HCT116 (cell line): ENCODE data around the gene WDR37. TPM values are rescaled to one million over a fixed set of nuclear protein-coding genes. Genes with fewer than 3 reads are reported as not detected.

Source experiments
- ATAC-seq: fragments of 200-7000 bp; cut with Tn5 transposase; 2 replicates; pipeline ENCODE4 v1.9.1; 2020; ENCODE audit warnings: mild to moderate bottlenecking, moderate library complexity
- BruUV-seq: library from RNA; stranded (reverse); fragments of 400-500 nt; replicated peaks from 2 replicates; lab custom pipeline; 2021; lab: Mats Ljungman, UMichigan
- CTCF ChIA-PET: fragments of 300-600 bp; sonication (Branson Sonifier 250); formaldehyde crosslinking; loops from one replicate; lab custom pipeline; 2021; ENCODE audit warnings: antibody characterized with exemption; lab: Charles Lee
- POLR2A ChIA-PET: fragments of 300-600, 350-600 bp; sonication (Branson Sonifier 250); formaldehyde crosslinking; loops from one replicate; lab custom pipeline; 2021; ENCODE audit warnings: antibody characterized with exemption; lab: Charles Lee
- RAD21 ChIA-PET, 2 experiments: fragments of 300-600 bp; sonication (Branson Sonifier 250); formaldehyde crosslinking; loops; one replicate each; lab custom pipeline; 2023; ENCODE audit warnings: low total read pairs in 2 of 2; ENCODE audit not compliant: uncharacterized antibody in 2 of 2, unreplicated experiment in 2 of 2, low non-redundant PET in 1 of 2; lab: Charles Lee
- DNase-seq: peaks from one replicate; pipeline ENCODE4 v3.0.0-alpha.2; 2010; ENCODE audit warnings: low read depth, low spot score
- H2AFZ ChIP-seq: fragments of 200-600 bp; shearing (Covaris generic), sonication (generic); 2 replicates; pipeline ENCODE4 v1.6.1; 2017; ENCODE audit warnings: low read depth, mixed run types, mixed read lengths, antibody characterized with exemption, low read length; ENCODE audit not compliant: poor library complexity, severe bottlenecking
- H3K27ac ChIP-seq: 2 replicates; pipeline ENCODE4 v1.5.1; 2012; ENCODE audit warnings: low read depth, low read length
- H3K27me3 ChIP-seq: fragments of 200-600 bp; sonication (generic); 2 replicates; pipeline ENCODE4 v1.6.1; 2016; ENCODE audit warnings: mixed run types, low read length, mixed read lengths; ENCODE audit not compliant: insufficient read depth
- H3K36me3 ChIP-seq, 2 experiments: fragments of 200-500 bp in 1 of 2; fragments of 200-600 bp in 1 of 2; sonication (Bioruptor generic) in 1 of 2; sonication (generic) in 1 of 2; 2 replicates each; pipeline versions ENCODE4 v1.5.1 to v1.6.1; 2014 to 2016; ENCODE audit warnings: low read length in 2 of 2, inconsistent platforms in 1 of 2, mixed read lengths in 1 of 2, mixed run types in 1 of 2; ENCODE audit not compliant: insufficient read depth in 2 of 2, control insufficient read depth in 1 of 2
- H3K4me1 ChIP-seq, 2 experiments: fragments of 200-600 bp in 1 of 2; sonication (generic) in 1 of 2; 2 replicates each; pipeline versions ENCODE4 v1.5.1 to v1.6.1; 2012 to 2017; ENCODE audit warnings: low read length in 2 of 2, inconsistent platforms in 1 of 2, mild to moderate bottlenecking in 1 of 2, mixed read lengths in 1 of 2, mixed run types in 1 of 2, moderate library complexity in 1 of 2; ENCODE audit not compliant: insufficient read depth in 2 of 2, control insufficient read depth in 1 of 2
- H3K4me2 ChIP-seq: fragments of 200-600 bp; sonication (generic); 2 replicates; pipeline ENCODE4 v1.6.1; 2017; ENCODE audit warnings: mixed run types, low read length, mixed read lengths
- H3K4me3 ChIP-seq, 2 experiments: fragments of 200-600 bp in 1 of 2; sonication (generic) in 1 of 2; replicated peaks in 1 of 2; 2 replicates each; pipeline ENCODE4 v1.5.1; 2011 to 2016; ENCODE audit warnings: low read length in 2 of 2, control low read depth in 1 of 2, low read depth in 1 of 2, mild to moderate bottlenecking in 1 of 2, mixed read lengths in 1 of 2, mixed run types in 1 of 2
- H3K79me2 ChIP-seq: fragments of 200-600 bp; sonication (generic); 2 replicates; pipeline ENCODE4 v1.6.1; 2017; ENCODE audit warnings: mild to moderate bottlenecking, mixed run types, low read length, moderate library complexity, mixed read lengths; ENCODE audit not compliant: insufficient read depth
- H3K9ac ChIP-seq: fragments of 200-600 bp; sonication (generic); 2 replicates; pipeline ENCODE4 v1.6.1; 2016; ENCODE audit warnings: low read length, mixed read lengths
- H3K9me2 ChIP-seq: fragments of 200-600 bp; sonication (generic), shearing (Covaris generic); 2 replicates; pipeline ENCODE4 v1.6.1; 2017; ENCODE audit warnings: mixed run types, mild to moderate bottlenecking, moderate library complexity; ENCODE audit not compliant: insufficient read depth
- H3K9me3 ChIP-seq, 2 experiments: fragments of 200-500 bp in 1 of 2; fragments of 200-600 bp in 1 of 2; sonication (Bioruptor generic) in 1 of 2; sonication (generic) in 1 of 2; 2 replicates each; pipeline ENCODE4 v1.6.1; 2014 to 2017; ENCODE audit warnings: low read length in 2 of 2, mixed read lengths in 2 of 2, inconsistent platforms in 1 of 2, low read depth in 1 of 2, mild to moderate bottlenecking in 1 of 2, mixed run types in 1 of 2, moderate library complexity in 1 of 2; ENCODE audit not compliant: control insufficient read depth in 1 of 2, insufficient read depth in 1 of 2
- H4K20me1 ChIP-seq: fragments of 200-600 bp; sonication (generic), shearing (Covaris generic); 2 replicates; pipeline ENCODE4 v1.6.1; 2017; ENCODE audit warnings: mixed run types, mild to moderate bottlenecking, moderate library complexity; ENCODE audit not compliant: insufficient read depth
- ELF1 ChIP-seq: IDR thresholded peaks from 2 replicates; pipeline ENCODE4 v1.6.1; 2012; ENCODE audit warnings: low read depth, borderline replicate concordance
- EZH2 ChIP-seq: fragments of 200-600 bp; sonication (generic); IDR thresholded peaks from 2 replicates; pipeline ENCODE4 v1.6.1; 2017; ENCODE audit warnings: antibody characterized with exemption, mixed run types
- EZH2phosphoT487 ChIP-seq: fragments of 200-600 bp; IDR thresholded peaks from 2 replicates; pipeline ENCODE4 v1.6.1; 2018; ENCODE audit warnings: antibody characterized with exemption, borderline replicate concordance
- FOSL1 ChIP-seq: IDR thresholded peaks from 2 replicates; pipeline ENCODE4 v1.6.1; 2012; ENCODE audit warnings: low read depth
- MAX ChIP-seq: IDR thresholded peaks from 2 replicates; pipeline ENCODE4 v1.6.1; 2012
- POLR2A ChIP-seq: IDR thresholded peaks from 2 replicates; pipeline ENCODE4 v1.7.0; 2011; ENCODE audit warnings: borderline replicate concordance; ENCODE audit not compliant: insufficient read depth, insufficient read length; ENCODE audit errors: extremely low read depth
- RAD21 ChIP-seq: IDR thresholded peaks from 2 replicates; pipeline ENCODE4 v1.6.1; 2012; ENCODE audit warnings: low read depth, mild to moderate bottlenecking
- YY1 ChIP-seq: IDR thresholded peaks from 2 replicates; pipeline ENCODE4 v1.6.1; 2011; ENCODE audit warnings: low read length, low read depth, moderate library complexity, mild to moderate bottlenecking; ENCODE audit not compliant: insufficient replicate concordance; ENCODE audit errors: extremely low read depth
- ZFX ChIP-seq: fragments of 450-650 bp; IDR thresholded peaks from 2 replicates; pipeline ENCODE4 v1.6.1; 2017
- ZNF274 ChIP-seq: fragments of 200-500 bp; sonication (Bioruptor generic); IDR thresholded peaks from 2 replicates; pipeline ENCODE4 v1.6.1; 2014; ENCODE audit warnings: mild to moderate bottlenecking, low read depth, low read length, inconsistent platforms
- intact Hi-C: fragments of 100-400 bp; cut with micrococcal nuclease; formaldehyde crosslinking; loops from 2 replicates; pipeline ENCODE4 v1.10.0; 2022
- total RNA-seq: library from RNA; stranded (reverse); gene quantifications from one replicate; pipeline ENCODE4 v1.2.1, GENCODE V29; 2021; ENCODE audit not compliant: unreplicated experiment

The WDR37 gene
- total RNA-seq, 1 experiment from 2014 or later, result 9.1 TPM

- intact Hi-C loops, result no loop called here
- Histone ChIP-seq H3K4me3 (no peak overlapping the region), H3K9ac (no peak overlapping the region), H3K79me2 (0 out of 2 replicates have a peak, but pooled peaks cover 2% of the 10 kb centered on the region), H3K9me3 (no peaks in the 10 kb centered on the region), H3K36me3 (peaks cover 0 to 8% of the 10 kb centered on the region in 2 experiments; a peak in 3 of 4 replicates), H3K4me2 (no peak overlapping the region), H3K4me1 (no peaks in the 10 kb centered on the region), H4K20me1 (no peaks in the 10 kb centered on the region), H3K27me3 (no peaks in the 10 kb centered on the region), H3K9me2 (no peaks in the 10 kb centered on the region), H2AFZ (no peak overlapping the region), H3K27ac (no peak overlapping the region)
- no peak for ATAC-seq
- TF ChIP-seq ELF1 (no peak), POLR2A (no peak), ZFX (no peak), EZH2 (no peak), FOSL1 (no peak)
- DNase-seq, result no peak
- CTCF ChIA-PET, result no interaction called here
- BruUV-seq, result no TSS peak
- RAD21 ChIA-PET, result no interaction called here
- POLR2A ChIA-PET, result no interaction called here
Measured at GRCh38 chr10:1130226-1130625, 74.0 kb downstream of the WDR37 start.

- H3K9me2 ChIP-seq, result no peaks in the 10 kb centered on the region
- no peak for DNase-seq
- CTCF ChIA-PET, result no interaction called here
- no peak overlapping the region for H3K9ac ChIP-seq
- no peaks in the 10 kb centered on the region for H3K27me3 ChIP-seq
- POLR2A ChIA-PET, result no interaction called here
- TF ChIP-seq RAD21 (no peak), EZH2phosphoT487 (no peak), ZNF274 (no peak), YY1 (no peak), MAX (no peak), POLR2A (no peak)
- no peak overlapping the region for H3K27ac ChIP-seq
- H3K79me2 ChIP-seq, result 0 out of 2 replicates have a peak, but pooled peaks cover 2% of the 10 kb centered on the region
- H2AFZ ChIP-seq, result no peak overlapping the region
- no peaks in the 10 kb centered on the region for H3K4me1 ChIP-seq
- no peaks in the 10 kb centered on the region for H4K20me1 ChIP-seq
- H3K9me3 ChIP-seq, result no peaks in the 10 kb centered on the region
- no peak for ATAC-seq
- H3K4me3 ChIP-seq, result no peak overlapping the region
- RAD21 ChIA-PET, result no interaction called here
- peaks cover 0 to 8% of the 10 kb centered on the region in 2 experiments; a peak in 3 of 4 replicates for H3K36me3 ChIP-seq
- BruUV-seq, result no TSS peak
- no peak overlapping the region for H3K4me2 ChIP-seq
- intact Hi-C loops, result no loop called here
Measured at GRCh38 chr10:1130995-1131790, 75.0 kb downstream of the WDR37 start.
